GM12891 (cell line): ENCODE measurements around the gene TASP1.

ENCODE experiments used
- POLR2A ChIP-seq: IDR thresholded peaks from 2 replicates; pipeline ENCODE4 v1.6.1; 2011; ENCODE audit warnings: low read depth, low read length, control low read depth
- POLR2AphosphoS5 ChIP-seq: IDR thresholded peaks from 2 replicates; pipeline ENCODE4 v1.6.1; 2011; ENCODE audit warnings: low read depth, low read length, control low read depth

DNA sequence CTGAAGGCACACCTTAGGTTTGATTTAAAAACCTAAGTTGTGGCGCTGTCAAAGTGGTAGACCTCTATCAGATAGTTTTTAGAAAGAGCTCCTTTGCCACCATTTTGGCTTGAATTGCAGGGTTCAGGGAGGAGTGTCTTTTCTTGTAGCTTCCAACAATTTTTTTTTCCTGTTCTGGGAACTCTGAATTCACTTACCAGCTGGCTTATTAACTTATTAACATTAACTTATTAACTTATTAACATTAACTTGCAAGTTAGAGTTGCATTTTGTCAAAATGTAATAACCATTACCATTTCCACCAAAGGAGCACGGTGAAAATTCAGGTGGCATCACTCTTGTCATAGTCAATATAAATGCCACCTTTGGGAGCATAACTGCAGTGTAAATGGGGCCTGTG is 235.7 kb downstream of the TASP1 start:
- TF ChIP-seq POLR2AphosphoS5 (no peak), POLR2A (no peak)
